HG03521 (cell line): ENCODE results near the gene ZNF407.
A peak's percentile ranks its signal among the peaks of the same experiment; 100 is the strongest.

Experiments used
- ATAC-seq: cut with Tn5 transposase; IDR thresholded peaks from one replicate; pipeline ENCODE4 v1.9.1; 2021; ENCODE audit warnings: mild to moderate bottlenecking, moderate library complexity; ENCODE audit not compliant: unreplicated experiment

ZNF407 gene

GRCh38 chr18:74866577-74866976, 268.9 kb downstream of the ZNF407 start:
- ATAC-seq: no peak

DNA sequence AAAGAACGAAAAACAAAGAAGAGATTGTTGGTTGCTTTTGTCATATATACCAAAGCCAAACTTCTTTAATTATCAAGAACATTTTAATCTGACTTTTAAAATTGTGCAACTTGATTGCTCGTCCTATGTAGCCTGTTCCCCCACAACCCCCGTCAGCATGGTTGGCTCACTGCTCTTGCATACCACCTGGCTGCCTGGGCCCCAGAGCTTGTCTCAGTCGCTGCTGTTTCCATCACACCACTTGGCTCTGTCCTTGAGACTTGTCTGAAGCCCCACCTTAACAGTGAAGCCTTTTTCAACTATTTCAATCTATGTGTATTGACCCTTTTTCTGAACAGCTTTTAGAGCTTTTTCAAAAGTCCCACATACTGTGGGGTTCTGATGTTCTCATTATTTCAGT, 270.8 kb downstream of the ZNF407 start:
- ATAC-seq: no peak

DNA sequence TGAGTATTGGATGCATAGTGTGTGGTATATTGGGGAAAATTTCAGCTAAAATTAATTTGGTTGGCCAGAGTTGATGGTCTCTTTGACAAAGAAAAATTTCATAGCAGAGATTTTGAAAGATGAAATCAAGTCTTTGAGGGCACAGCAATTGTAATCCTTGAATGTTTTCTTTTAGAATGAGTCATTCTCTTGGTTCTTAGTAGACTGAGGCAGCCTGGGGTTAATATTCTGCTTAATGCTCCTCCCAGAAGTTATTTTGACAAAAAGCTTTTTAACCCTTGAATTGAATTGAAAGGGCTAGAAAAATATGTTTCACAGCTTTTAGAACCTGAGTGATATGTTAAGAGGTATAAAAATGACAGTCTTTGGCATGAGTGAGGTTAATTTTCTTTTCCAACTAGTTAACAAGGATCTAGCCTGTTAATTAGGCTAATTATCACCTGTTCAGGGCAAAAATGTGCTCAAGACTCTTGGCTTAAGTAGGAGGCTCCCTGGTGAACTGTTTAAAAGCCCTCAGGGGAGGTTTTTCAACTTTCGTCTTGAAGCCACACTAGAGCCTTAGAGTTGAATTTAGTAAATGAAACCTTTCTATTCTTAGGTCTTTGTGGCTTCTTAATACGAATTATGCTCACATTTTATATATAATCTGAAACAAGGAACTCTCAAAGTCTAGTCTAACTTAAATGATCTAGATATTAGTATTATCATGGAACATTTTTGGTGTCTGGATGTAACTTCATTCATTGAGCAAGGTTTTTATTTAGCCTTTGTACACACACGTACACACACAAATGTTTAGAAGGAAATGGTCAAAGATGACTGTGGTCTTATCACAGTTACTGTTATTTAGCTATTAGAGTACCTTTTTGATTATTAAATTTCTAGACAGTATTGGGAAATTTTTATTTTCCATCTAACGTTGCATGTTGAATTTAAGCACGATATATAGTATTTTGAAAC, 272.5 kb downstream of the ZNF407 start:
- ATAC-seq: peak; percentile 84

DNA sequence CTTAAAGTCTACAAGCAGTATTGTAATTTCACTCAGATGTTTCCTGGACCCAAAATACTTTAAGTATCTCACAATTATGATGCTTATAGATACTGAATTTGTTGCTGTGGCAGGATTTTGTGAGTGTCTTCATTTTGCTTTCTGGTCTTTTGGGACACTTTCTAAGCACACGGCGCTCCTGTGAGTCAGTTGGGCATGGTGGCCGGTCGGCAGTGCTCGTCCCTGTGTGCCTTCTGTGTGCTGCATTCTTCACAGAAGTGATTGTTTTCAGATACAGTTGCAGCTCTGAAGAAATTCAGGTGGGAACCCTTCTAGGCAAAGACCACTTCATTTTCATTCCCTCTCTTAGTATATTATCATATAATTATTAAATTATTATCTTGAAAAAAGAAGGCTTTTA, 273.3 kb downstream of the ZNF407 start:
- ATAC-seq: no peak

GRCh38 chr18:74873629-74874028, 276.0 kb downstream of the ZNF407 start:
- ATAC-seq: no peak

- ATAC-seq: no peak
These were observed 276.7 kb downstream of the ZNF407 start for GRCh38 chr18:74874351-74874750.

GRCh38 chr18:74876630-74877243, 279.1 kb downstream of the ZNF407 start:
- no peak for ATAC-seq

GRCh38 chr18:74878267-74878666, 280.6 kb downstream of the ZNF407 start:
- ATAC-seq: no peak

GRCh38 chr18:74880706-74881278, 283.1 kb downstream of the ZNF407 start:
- ATAC-seq: no peak

DNA sequence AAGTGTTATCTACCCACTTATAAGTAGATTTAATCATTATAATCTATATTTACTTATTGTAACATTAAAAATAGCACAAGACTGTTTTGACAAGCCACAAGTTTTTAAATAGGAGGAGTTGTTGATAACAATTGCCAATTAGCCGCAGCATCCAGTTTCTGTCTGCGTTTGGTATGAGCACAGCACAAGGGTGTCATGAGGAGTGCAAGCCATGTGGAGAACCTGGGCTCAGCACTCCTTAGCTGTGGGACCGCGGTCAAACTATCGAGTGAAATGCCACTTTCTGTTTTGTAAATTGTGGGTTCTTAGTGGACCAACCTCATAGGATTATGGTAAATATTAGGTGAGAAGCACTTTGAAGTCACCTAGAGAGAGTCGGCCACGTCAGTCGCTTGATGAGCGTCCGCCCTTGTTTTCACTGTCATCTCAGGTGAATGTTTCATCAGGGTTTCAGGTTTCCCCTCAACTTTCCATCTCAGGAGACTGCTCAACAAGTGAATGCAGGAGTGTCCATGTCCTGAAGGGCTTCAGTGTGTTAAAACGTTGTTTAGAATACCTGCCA, 294.5 kb downstream of the ZNF407 start:
- ATAC-seq: no peak

- no peak for ATAC-seq
These were observed 298.0 kb downstream of the ZNF407 start for GRCh38 chr18:74895686-74896085.

- peak; percentile 62 for ATAC-seq
These were observed 298.8 kb downstream of the ZNF407 start for GRCh38 chr18:74896390-74896991.

DNA sequence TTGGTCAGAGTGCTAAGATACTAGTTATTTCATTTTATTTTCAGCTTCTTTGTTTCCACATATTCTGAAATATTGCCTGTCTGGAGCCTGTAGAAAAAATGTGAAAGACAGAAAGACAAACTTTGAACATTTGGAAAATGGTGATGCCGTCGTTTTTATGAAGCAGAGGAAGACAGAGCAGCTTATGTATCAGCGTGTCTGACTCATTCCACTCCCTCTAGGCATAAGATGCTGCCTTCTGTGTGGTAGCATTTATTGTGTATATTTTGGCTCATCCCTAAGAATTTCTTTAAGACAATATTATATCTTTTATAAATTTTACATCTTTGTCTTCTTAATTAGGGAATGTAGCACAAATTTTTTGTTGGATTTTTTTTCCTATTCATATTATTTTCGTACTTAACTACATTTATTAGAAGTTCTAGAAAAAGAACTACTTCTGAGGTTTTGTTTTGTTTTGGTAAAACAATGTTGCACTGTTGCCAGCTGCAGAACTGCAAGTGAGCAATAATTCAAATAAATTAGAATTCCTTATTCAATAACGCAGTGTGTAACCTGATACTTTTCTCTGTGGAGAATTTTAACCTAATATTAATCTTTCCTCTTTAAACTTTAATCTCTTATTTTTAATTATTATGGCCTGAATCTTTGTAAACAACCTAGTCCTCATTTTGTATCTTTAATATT, 300.4 kb downstream of the ZNF407 start:
- ATAC-seq: no peak

DNA sequence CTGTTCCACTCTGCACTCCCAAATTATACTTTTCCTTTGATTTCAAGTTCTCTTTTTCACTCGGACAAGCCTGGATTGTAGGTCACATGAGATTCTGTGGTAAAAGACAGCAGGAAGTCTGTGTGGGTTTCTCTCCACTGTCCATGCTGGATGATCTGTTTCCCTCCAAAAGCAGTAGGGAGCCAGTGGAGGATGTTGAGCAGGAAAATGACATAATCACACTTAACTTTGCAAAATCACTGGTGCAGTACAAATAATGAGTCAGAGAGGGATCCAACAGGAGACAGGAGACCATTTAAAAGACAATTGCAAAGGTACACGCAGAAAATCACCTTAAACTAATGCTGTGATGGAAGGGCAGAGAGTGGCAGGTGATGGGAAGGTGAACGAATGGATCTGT, 301.3 kb downstream of the ZNF407 start:
- ATAC-seq: no peak

DNA sequence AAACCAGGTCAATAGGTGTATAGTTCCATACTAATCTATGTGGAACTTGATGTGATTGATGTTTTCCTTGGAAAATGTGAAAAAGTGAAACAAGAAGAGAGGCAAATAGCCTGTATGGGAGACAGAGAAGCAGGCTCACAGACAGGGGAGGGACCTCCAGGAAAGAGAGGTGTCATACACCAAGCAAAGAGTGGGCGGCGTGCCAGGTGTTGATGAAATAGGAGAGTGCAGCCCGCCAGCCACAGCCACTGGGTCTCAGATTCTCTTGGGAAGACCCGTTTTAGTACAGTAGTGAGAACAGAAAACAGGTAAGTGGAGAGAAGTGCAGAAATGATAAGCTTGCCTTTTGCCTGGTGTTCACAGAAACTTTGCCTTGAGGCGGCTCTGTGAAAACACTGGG, 301.9 kb downstream of the ZNF407 start:
- ATAC-seq: no peak

DNA sequence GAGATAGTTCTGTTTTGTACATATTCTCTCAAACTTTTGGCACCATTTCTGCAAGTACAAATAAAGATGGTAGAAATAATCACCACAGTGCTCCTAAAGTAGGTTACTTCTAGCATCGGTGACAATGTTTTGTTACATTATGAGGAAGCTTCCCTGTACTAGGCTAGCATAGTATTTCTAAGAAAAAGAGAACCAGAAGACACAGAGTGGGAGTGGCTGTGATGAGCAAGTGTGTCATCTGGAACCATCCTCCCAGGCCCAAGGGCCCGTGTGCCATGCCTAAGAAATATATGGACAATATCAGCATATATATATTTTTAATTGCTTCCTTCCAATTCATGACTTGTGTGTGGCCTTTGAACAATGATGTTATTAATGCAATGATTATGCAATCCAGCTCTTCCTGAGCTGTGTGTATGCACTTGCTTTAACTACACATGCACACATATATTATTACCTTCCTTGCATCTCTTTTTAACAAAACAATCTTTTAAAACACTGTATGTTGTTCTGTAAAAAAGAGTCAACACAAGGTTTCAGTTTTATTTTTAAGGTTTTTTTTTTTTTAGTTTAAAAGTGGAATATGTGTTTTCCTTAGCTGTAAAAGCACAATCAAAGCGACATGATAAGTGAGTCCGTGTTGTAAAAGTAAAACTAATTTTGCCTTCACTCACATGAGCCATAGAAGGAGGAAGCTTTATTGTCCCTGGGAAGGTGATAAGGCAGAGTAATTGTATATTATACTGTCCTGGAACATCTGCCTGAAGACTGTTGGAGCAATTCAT, 303.9 kb downstream of the ZNF407 start:
- ATAC-seq: no peak

DNA sequence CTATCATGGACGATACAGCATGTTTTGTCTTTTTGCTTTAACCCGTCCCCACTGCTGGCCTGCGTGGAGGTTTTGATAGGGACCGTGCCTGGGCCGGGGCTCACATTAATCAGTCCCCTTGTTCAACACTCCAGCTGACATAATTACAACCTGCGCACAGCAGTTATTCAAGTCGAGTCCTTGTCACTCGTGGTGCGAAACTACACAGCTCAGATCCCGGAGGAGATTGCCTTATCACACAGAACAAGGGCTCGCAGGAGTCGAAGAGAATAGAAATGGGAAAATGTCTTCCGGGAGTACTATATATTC, 304.4 kb downstream of the ZNF407 start:
- no peak for ATAC-seq

- ATAC-seq: no peak
These were observed 307.6 kb downstream of the ZNF407 start for GRCh38 chr18:74905247-74905646.

DNA sequence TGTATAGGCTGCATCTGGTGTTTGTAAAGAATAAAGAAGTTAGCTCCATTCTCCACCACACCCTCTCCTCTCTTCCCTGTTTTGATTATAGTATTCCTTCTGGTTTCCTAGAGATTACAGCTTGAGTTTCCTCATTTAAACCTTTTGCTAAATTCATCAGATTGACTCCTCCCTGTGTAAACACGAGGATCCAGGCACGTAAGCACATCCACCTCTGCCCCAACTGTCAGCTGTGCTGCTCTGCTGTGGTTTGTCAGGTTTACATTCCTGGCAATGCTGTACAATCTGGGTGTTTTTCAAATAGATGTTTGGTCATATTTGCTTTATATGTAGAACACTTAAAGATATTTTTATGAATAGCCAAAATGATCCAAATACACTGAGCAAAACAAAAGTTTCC, 308.5 kb downstream of the ZNF407 start:
- ATAC-seq: no peak

DNA sequence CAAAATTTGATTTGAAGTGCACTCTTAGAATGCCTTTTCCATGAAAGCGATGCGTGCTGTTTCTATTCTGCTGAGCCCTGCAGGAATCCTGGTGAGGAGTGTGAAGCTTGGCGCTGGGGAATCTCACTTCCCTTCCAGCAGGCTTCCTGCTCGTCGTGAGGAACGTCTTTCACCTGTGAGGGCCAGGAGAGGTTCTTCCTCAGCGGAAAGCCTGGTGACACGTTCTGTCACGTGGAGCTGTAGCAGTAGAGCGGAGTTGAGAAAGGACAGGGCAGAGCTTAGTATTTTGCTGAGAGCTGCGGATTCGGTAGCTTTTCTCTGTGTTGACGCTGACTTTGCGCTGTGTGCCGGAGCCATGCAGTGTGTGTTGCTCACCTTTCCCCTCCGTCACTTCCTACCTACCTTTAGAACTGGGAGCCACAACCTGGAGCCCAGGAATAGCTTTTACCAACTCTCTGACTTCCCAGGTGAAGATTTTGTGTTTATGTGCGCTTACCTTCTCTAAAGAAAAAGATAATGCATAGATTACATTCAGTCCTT, 316.5 kb downstream of the ZNF407 start:
- no peak for ATAC-seq
